H9 (cell line): Measurements from ENCODE around the gene CATSPERZ. TPM values are rescaled to one million over a fixed set of nuclear protein-coding genes. Genes with fewer than 3 reads are reported as not detected.
A peak's percentile ranks its signal among the peaks of the same experiment; 100 is the strongest.

Experiments
- DNase-seq: peaks from one replicate; pipeline ENCODE4 v3.0.0-alpha.2; 2017
- H2AFZ ChIP-seq: one replicate; pipeline ENCODE4 v1.6.1; 2013; ENCODE audit warnings: mild to moderate bottlenecking, low read length, control low read depth, moderate library complexity
- H2AK5ac ChIP-seq: 2 replicates; pipeline ENCODE4 v1.6.1; 2013; ENCODE audit warnings: low read length, control low read depth, mixed read lengths; ENCODE audit not compliant: insufficient read length
- H2BK120ac ChIP-seq: one replicate; pipeline ENCODE4 v1.6.1; 2013; ENCODE audit warnings: low read depth, mild to moderate bottlenecking, low read length, control low read depth, inconsistent platforms; ENCODE audit not compliant: poor library complexity, severe bottlenecking
- H2BK12ac ChIP-seq: 2 replicates; pipeline ENCODE4 v1.6.1; 2013; ENCODE audit warnings: low read length, control low read depth, mixed read lengths, low read depth; ENCODE audit not compliant: insufficient read length
- H2BK15ac ChIP-seq: 2 replicates; pipeline ENCODE4 v1.6.1; 2013; ENCODE audit warnings: low read depth, low read length, control low read depth
- H2BK20ac ChIP-seq: one replicate; pipeline ENCODE4 v1.6.1; 2013; ENCODE audit warnings: low read depth, mild to moderate bottlenecking, low read length, control low read depth, inconsistent platforms; ENCODE audit not compliant: poor library complexity, severe bottlenecking
- H2BK5ac ChIP-seq: 2 replicates; pipeline ENCODE4 v1.6.1; 2013; ENCODE audit warnings: low read length, control low read depth, mixed read lengths; ENCODE audit not compliant: insufficient read length
- H3K14ac ChIP-seq: 2 replicates; pipeline ENCODE4 v1.6.1; 2013; ENCODE audit warnings: low read length, control low read depth; ENCODE audit not compliant: insufficient read depth
- H3K18ac ChIP-seq: 2 replicates; pipeline ENCODE4 v1.6.1; 2013; ENCODE audit warnings: low read depth, mild to moderate bottlenecking, mixed read lengths, low read length, control low read depth; ENCODE audit not compliant: insufficient read length
- H3K23ac ChIP-seq: 2 replicates; pipeline ENCODE4 v1.6.1; 2013; ENCODE audit warnings: low read length, control low read depth, mixed read lengths, low read depth; ENCODE audit not compliant: insufficient read length
- H3K23me2 ChIP-seq: 2 replicates; pipeline ENCODE4 v1.6.1; 2013; ENCODE audit warnings: low read depth, mild to moderate bottlenecking, mixed read lengths, low read length, control low read depth; ENCODE audit not compliant: insufficient read length, poor library complexity, severe bottlenecking
- H3K27ac ChIP-seq: 2 replicates; pipeline ENCODE4 v1.5.1; 2013; ENCODE audit warnings: low read length, control low read depth, mixed read lengths, low read depth; ENCODE audit not compliant: insufficient read length
- H3K27me3 ChIP-seq: 2 replicates; pipeline ENCODE4 v1.6.1; 2013; ENCODE audit warnings: low read length, control low read depth, inconsistent platforms; ENCODE audit not compliant: insufficient read depth
- H3K4ac ChIP-seq: 2 replicates; pipeline ENCODE4 v1.6.1; 2013; ENCODE audit warnings: low read depth, mild to moderate bottlenecking, control low read depth, inconsistent platforms, low read length, moderate library complexity
- H3K4me1 ChIP-seq: 2 replicates; pipeline ENCODE4 v1.6.1; 2013; ENCODE audit warnings: low read length, control low read depth, inconsistent platforms; ENCODE audit not compliant: insufficient read depth
- H3K4me2 ChIP-seq: 2 replicates; pipeline ENCODE4 v1.6.1; 2013; ENCODE audit warnings: low read length, control low read depth, mixed read lengths; ENCODE audit not compliant: insufficient read length, insufficient read depth
- H3K56ac ChIP-seq: 2 replicates; pipeline ENCODE4 v1.6.1; 2013; ENCODE audit warnings: low read depth, mild to moderate bottlenecking, mixed read lengths, low read length, control low read depth; ENCODE audit not compliant: insufficient read length
- H3K79me1 ChIP-seq: 2 replicates; pipeline ENCODE4 v1.6.1; 2013; ENCODE audit warnings: low read depth, mild to moderate bottlenecking, moderate library complexity, low read length, control low read depth, inconsistent platforms; ENCODE audit not compliant: insufficient read depth, poor library complexity, severe bottlenecking
- H3K79me2 ChIP-seq: 2 replicates; pipeline ENCODE4 v1.6.1; 2013; ENCODE audit warnings: low read length, control low read depth, inconsistent platforms; ENCODE audit not compliant: insufficient read depth
- H3K9ac ChIP-seq: 2 replicates; pipeline ENCODE4 v1.6.1; 2013; ENCODE audit warnings: low read length, control low read depth, mixed read lengths; ENCODE audit not compliant: insufficient read length; ENCODE audit errors: extremely low read depth
- H3K9me3 ChIP-seq: one replicate; pipeline ENCODE4 v1.6.1; 2013; ENCODE audit warnings: low read depth, low read length, inconsistent platforms; ENCODE audit not compliant: control insufficient read depth
- H3T11ph ChIP-seq: one replicate; pipeline ENCODE4 v1.6.1; 2013; ENCODE audit warnings: mild to moderate bottlenecking, low read length, control low read depth, inconsistent platforms
- H4K20me1 ChIP-seq: one replicate; pipeline ENCODE4 v1.6.1; 2013; ENCODE audit not compliant: control insufficient read depth, insufficient read length, insufficient read depth
- H4K5ac ChIP-seq: 2 replicates; pipeline ENCODE4 v1.6.1; 2013; ENCODE audit warnings: low read depth, mild to moderate bottlenecking, mixed read lengths, low read length, control low read depth; ENCODE audit not compliant: insufficient read length
- H4K8ac ChIP-seq: replicated peaks from 2 replicates; pipeline ENCODE4 v1.6.1; 2013; ENCODE audit warnings: low read length, control low read depth, mixed read lengths, low read depth; ENCODE audit not compliant: insufficient read length
- H4K91ac ChIP-seq: 2 replicates; pipeline ENCODE4 v1.6.1; 2013; ENCODE audit warnings: low read depth, mild to moderate bottlenecking, moderate library complexity, mixed read lengths, low read length, control low read depth; ENCODE audit not compliant: insufficient read length
- H3K27ac Mint-ChIP-seq, 3 experiments: 2 replicates in 2 of 3; 3 replicates in 1 of 3; pipeline ENCODE4 v1.8.0; 2020 to 2021; ENCODE audit warnings: mixed read lengths in 3 of 3, mild to moderate bottlenecking in 1 of 3, moderate library complexity in 1 of 3
- H3K27me3 Mint-ChIP-seq: 2 replicates; pipeline ENCODE4 v1.8.0; 2021; ENCODE audit warnings: low read depth, mild to moderate bottlenecking, moderate library complexity, mixed read lengths
- H3K36me3 Mint-ChIP-seq, 3 experiments: 2 replicates in 2 of 3; 3 replicates in 1 of 3; pipeline ENCODE4 v1.8.0; 2020 to 2021; ENCODE audit warnings: low read depth in 3 of 3, mixed read lengths in 3 of 3; ENCODE audit not compliant: insufficient read depth in 1 of 3
- H3K4me1 Mint-ChIP-seq, 2 experiments: 2 replicates each; pipeline ENCODE4 v1.8.0; 2020; ENCODE audit warnings: mixed read lengths in 2 of 2
- H3K4me3 Mint-ChIP-seq, 2 experiments: 2 replicates in 1 of 2; 3 replicates in 1 of 2; pipeline ENCODE4 v1.8.0; 2020 to 2021; ENCODE audit warnings: mild to moderate bottlenecking in 2 of 2, mixed read lengths in 2 of 2, moderate library complexity in 1 of 2
- H3K9me3 Mint-ChIP-seq, 2 experiments: 2 replicates in 1 of 2; 3 replicates in 1 of 2; pipeline ENCODE4 v1.8.0; 2020; ENCODE audit warnings: mild to moderate bottlenecking in 2 of 2, mixed read lengths in 2 of 2, moderate library complexity in 1 of 2
- WGBS: extraction: QIAGEN DNeasy Blood & Tissue Kit; methylation state at CpG from one replicate; pipeline ENCODE4 v1.1.7; 2013; ENCODE audit warnings: missing lambda C conversion rate, low lambda C conversion rate, mixed read lengths; ENCODE audit not compliant: insufficient read length; ENCODE audit errors: extremely low coverage; 5-methylcytosine and 5-hydroxymethylcytosine counted together
- total RNA-seq: library from RNA; stranded (reverse); gene quantifications from 2 replicates; pipeline ENCODE4 v1.2.1, GENCODE V29; 2021
- TF ChIP-seq, protein P1 (sequence below): fragments of 200-600 bp; sonication (generic); conservative IDR thresholded peaks from 3 replicates; pipeline ENCODE4 v1.8.0; 2021; ENCODE audit warnings: antibody characterized with exemption, mild to moderate bottlenecking

The CATSPERZ gene
- total RNA-seq, 1 experiment from 2014 or later, result 0.92 TPM

- H4K91ac ChIP-seq, result no peak within 1 kb of the TSS
- Mint-ChIP-seq H3K27me3 (peaks cover 17% of the 10 kb centered on the region), H3K36me3 (no peaks in the 10 kb centered on the region), H3K9me3 (no peaks in the 10 kb centered on the region), H3K4me3 (peak within 1 kb of the TSS; percentile 66 to 84), H3K4me1 (peaks cover 7 to 35% of the 10 kb centered on the region in 2 experiments), H3K27ac (peak within 1 kb of the TSS in 2 of 3 experiments; percentile 55 to 72; a peak in 2 of 7 replicates)
- peaks cover 3% of the 10 kb centered on the region for H4K20me1 ChIP-seq
- H3K4me1 ChIP-seq, result no peaks in the 10 kb centered on the region; the same call in 1 of the 2 replicates
- no peak within 1 kb of the TSS for H3K9ac ChIP-seq
- peaks cover 17% of the 10 kb centered on the region for H3K23me2 ChIP-seq
- no peak within 1 kb of the TSS for H3K23ac ChIP-seq
- H3K27ac ChIP-seq, result no peak within 1 kb of the TSS
- H2BK20ac ChIP-seq, result no peak within 1 kb of the TSS
- no peak within 1 kb of the TSS for H2BK5ac ChIP-seq
- no peak within 1 kb of the TSS for H2AFZ ChIP-seq
- no peak within 1 kb of the TSS for H2BK15ac ChIP-seq
- no peak within 1 kb of the TSS for H4K8ac ChIP-seq
- H3K4ac ChIP-seq, result no peak within 1 kb of the TSS
- no peak within 1 kb of the TSS for H3K18ac ChIP-seq
- DNase-seq, result no peak
- no peak within 1 kb of the TSS for H2AK5ac ChIP-seq
- H3K14ac ChIP-seq, result no peak within 1 kb of the TSS
- H3K9me3 ChIP-seq, result no peaks in the 10 kb centered on the region
- H3K4me2 ChIP-seq, result peak within 1 kb of the TSS; percentile 58
- H3K27me3 ChIP-seq, result no peaks in the 10 kb centered on the region
- no peak within 1 kb of the TSS for H2BK120ac ChIP-seq
- no peaks in the 10 kb centered on the region for H3K79me1 ChIP-seq
- no peak within 1 kb of the TSS for H3T11ph ChIP-seq
- H3K79me2 ChIP-seq, result no peaks in the 10 kb centered on the region
- TF ChIP-seq, protein P1, sequence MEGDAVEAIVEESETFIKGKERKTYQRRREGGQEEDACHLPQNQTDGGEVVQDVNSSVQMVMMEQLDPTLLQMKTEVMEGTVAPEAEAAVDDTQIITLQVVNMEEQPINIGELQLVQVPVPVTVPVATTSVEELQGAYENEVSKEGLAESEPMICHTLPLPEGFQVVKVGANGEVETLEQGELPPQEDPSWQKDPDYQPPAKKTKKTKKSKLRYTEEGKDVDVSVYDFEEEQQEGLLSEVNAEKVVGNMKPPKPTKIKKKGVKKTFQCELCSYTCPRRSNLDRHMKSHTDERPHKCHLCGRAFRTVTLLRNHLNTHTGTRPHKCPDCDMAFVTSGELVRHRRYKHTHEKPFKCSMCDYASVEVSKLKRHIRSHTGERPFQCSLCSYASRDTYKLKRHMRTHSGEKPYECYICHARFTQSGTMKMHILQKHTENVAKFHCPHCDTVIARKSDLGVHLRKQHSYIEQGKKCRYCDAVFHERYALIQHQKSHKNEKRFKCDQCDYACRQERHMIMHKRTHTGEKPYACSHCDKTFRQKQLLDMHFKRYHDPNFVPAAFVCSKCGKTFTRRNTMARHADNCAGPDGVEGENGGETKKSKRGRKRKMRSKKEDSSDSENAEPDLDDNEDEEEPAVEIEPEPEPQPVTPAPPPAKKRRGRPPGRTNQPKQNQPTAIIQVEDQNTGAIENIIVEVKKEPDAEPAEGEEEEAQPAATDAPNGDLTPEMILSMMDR, result no peak
- WGBS, result no CpG with 5 or more reads among the region's 16 CpGs
- H2BK12ac ChIP-seq, result no peak within 1 kb of the TSS
- no peak within 1 kb of the TSS for H4K5ac ChIP-seq
- H3K56ac ChIP-seq, result no peak within 1 kb of the TSS
Observed at GRCh38 chr11:64339754-64340408, 39.7 kb downstream of the CATSPERZ start, which contains the start of gene CCDC88B. TSS of gene CCDC88B (plus strand) at chr11:64340204. CDS start at chr11:64340267, 63 bp downstream.
